Effector CD4-positive, alpha-beta T cell (primary cell): ENCODE measurements around the gene RPS14.

Experiments used
- DNase-seq: peaks from one replicate; pipeline ENCODE4 v3.0.0-alpha.2; 2020

Gene RPS14

GRCh38 chr5:150398722-150399523 lies 50.6 kb downstream of the RPS14 start:
- DNase-seq, result no peak

DNA sequence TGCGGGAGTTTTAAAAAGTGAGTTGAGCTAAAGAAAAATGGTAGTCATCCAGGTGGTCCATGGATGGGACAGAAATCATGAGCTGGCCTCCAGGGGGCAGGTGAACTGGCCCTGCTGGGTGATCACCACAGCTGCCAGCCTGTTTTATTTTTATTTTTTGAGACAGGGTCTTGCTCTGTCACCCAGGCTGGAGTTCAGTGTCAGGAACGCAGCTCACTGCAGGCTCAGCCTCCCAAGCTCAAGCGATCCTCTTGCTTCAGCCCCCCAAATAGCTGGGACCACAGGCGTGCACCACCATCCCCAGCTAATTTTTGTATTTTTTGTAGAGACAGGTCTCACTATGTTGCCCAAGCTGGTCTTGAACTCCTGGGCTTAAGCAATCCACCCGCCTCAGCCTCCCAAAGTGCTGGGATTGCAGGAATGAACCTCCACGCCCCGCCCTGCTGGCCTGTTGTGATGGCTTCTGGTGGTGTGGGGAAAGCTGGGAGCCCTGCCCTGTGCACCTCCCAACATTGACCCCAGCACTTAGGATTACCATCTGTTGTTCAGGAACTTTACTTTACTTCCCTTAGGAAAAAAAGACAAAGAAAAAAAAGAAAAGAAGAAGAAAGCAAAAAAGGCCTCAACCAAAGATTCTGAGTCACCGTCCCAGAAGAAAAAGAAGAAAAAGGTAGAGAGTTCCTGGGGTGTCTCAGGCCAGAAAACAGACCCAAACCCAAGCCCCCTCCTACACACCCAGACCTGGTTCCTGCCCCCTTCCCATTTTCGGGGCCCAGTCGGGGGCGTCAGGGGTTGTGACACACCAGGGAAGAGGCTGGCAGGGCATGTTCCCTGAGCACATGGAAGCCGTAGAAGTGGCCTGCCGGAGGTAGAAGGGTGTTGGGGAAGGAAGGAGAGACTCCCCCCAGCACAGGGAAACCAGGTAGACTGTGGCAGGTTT lies 51.5 kb downstream of the RPS14 start:
- no peak for DNase-seq

- no peak for DNase-seq
These were observed 52.3 kb downstream of the RPS14 start for GRCh38 chr5:150397146-150397781.

- DNase-seq, result no peak
These were observed 53.3 kb downstream of the RPS14 start for GRCh38 chr5:150396267-150396666.

- DNase-seq, result no peak
These were observed 53.9 kb downstream of the RPS14 start for GRCh38 chr5:150395688-150395975.

DNA sequence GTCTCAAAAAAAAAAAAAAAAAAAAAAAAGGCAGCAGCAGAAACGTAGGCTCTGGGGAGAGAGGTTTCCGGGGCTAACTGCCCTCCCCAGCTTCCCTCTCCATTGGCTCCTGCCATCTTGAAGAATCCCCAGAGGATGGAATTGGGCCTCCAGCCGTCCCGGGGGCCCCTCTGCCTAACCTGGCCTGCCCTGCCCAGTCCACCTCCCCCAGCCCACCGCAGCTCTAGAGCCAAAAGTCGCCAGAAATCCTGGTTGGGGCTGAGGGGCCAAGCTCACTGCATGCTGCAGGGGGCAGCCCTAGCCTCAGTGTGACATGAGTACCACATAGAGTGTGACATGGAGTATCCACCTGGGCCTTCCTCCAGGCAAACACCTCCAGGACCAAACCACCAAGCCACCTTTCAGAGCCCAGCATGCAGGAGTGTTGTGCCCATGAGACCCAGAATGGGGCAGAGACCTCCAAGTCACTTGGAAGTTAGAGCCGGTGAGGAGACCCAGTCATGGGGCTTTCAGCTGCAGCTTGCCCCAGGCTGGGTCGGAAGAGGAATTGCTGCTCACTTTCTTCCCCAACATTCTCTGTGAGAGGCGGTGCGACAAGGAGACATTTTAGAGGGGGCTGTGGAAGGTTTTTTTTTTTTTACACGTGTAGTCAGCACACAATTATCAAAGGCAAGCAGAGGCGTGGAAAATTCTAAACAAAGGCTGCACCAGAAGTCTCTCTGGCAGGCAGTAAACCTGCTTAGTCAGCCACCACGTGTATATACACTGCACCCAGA lies 54.4 kb downstream of the RPS14 start:
- DNase-seq, result no peak

GRCh38 chr5:150394131-150394530 lies 55.4 kb downstream of the RPS14 start:
- DNase-seq, result no peak

GRCh38 chr5:150393096-150393645 lies 56.4 kb downstream of the RPS14 start:
- no peak for DNase-seq

GRCh38 chr5:150392680-150393079 lies 56.9 kb downstream of the RPS14 start:
- DNase-seq, result no peak
